A549 (cell line): Measurements from ENCODE around the gene FOXRED1. TPM values are rescaled to one million over a fixed set of nuclear protein-coding genes. Genes with fewer than 3 reads are reported as not detected.

ENCODE experiments used
- ATAC-seq, 2 experiments: fragments of 200-7000 bp in 1 of 2; fragments of >200 bp in 1 of 2; cut with Nextera tagmentation in 1 of 2; cut with Tn5 transposase in 1 of 2; 3 replicates each; pipeline versions ENCODE4 v1.8.0 to v1.9.1; 2018 to 2020; ENCODE audit warnings: mild to moderate bottlenecking in 1 of 2, moderate library complexity in 1 of 2
- CTCF ChIA-PET: fragments of 300-600 bp; sonication (Branson Sonifier 250); formaldehyde crosslinking; extraction: SDS; loops from one replicate; lab custom pipeline; 2021; ENCODE audit warnings: antibody characterized with exemption, inconsistent platforms; lab: Yijun Ruan, JAX
- POLR2A ChIA-PET: fragments of 350-600 bp; formaldehyde crosslinking; extraction: SDS; loops from one replicate; lab custom pipeline; 2021; ENCODE audit warnings: antibody characterized with exemption, inconsistent platforms; lab: Yijun Ruan, JAX
- DNase-seq, 2 experiments: peaks; one replicate each; pipeline versions ENCODE4 v3.0.0 to v3.0.0-alpha.2; 2011 to 2016; ENCODE audit warnings: low read depth in 1 of 2, low spot score in 1 of 2
- FAIRE-seq: peaks from 2 replicates; lab custom pipeline; 2011; peaks lifted over from hg19 to GRCh38; lab: Jason Lieb, UNC
- H3K27ac ChIP-seq, 2 experiments: fragments of >200 bp; sonication (Bioruptor Twin); formaldehyde crosslinking; 3 replicates each; pipeline ENCODE4 v1.5.1; 2016 to 2017
- H3K4me1 ChIP-seq: fragments of >200 bp; sonication (Bioruptor Twin); formaldehyde crosslinking; 3 replicates; pipeline ENCODE4 v1.6.1; 2016
- H3K4me2 ChIP-seq: fragments of >200 bp; sonication (Bioruptor Twin); formaldehyde crosslinking; 3 replicates; pipeline ENCODE4 v1.6.1; 2016
- H3K4me3 ChIP-seq: fragments of >200 bp; sonication (Bioruptor Twin); formaldehyde crosslinking; 3 replicates; pipeline ENCODE4 v1.5.1; 2016
- H3K9me3 ChIP-seq: fragments of >200 bp; sonication (Bioruptor Twin); formaldehyde crosslinking; 3 replicates; pipeline ENCODE4 v1.6.1; 2016
- CBX2 ChIP-seq: fragments of 200-600 bp; sonication (generic); IDR thresholded peaks from 2 replicates; pipeline ENCODE4 v1.6.1; 2016; ENCODE audit warnings: low read depth, mild to moderate bottlenecking, borderline replicate concordance
- CEBPB ChIP-seq, 2 experiments: fragments of >200 bp in 1 of 2; sonication (Bioruptor Twin) in 1 of 2; formaldehyde crosslinking in 1 of 2; IDR thresholded peaks; 2 replicates each; pipeline ENCODE4 v1.6.1; 2012 to 2016
- CHD2 ChIP-seq: fragments of 150-350 bp; IDR thresholded peaks from 2 replicates; pipeline ENCODE4 v1.6.1; 2014; ENCODE audit warnings: low read length; ENCODE audit not compliant: partially characterized antibody
- CHD4 ChIP-seq: fragments of 200-600 bp; sonication (generic); IDR thresholded peaks from 2 replicates; pipeline ENCODE4 v1.6.1; 2016; ENCODE audit warnings: antibody characterized with exemption, mild to moderate bottlenecking, borderline replicate concordance
- E2F6 ChIP-seq: IDR thresholded peaks from 2 replicates; pipeline ENCODE4 v1.6.1; 2012; ENCODE audit warnings: low read depth, borderline replicate concordance
- EHF ChIP-seq: fragments of 250-450 bp; sonication (Bioruptor Pico); IDR thresholded peaks from 2 replicates; pipeline ENCODE4 v1.5.0; 2020; ENCODE audit warnings: mild to moderate bottlenecking
- EP300 ChIP-seq, 2 experiments: fragments of >200 bp; sonication (Bioruptor Twin); formaldehyde crosslinking; IDR thresholded peaks; 2 replicates in 1 of 2; 3 replicates in 1 of 2; pipeline ENCODE4 v1.6.1; 2016 to 2017
- FOSB ChIP-seq: fragments of 250-450 bp; sonication (Bioruptor Pico); IDR thresholded peaks from 2 replicates; pipeline ENCODE4 v1.5.0; 2020; ENCODE audit warnings: mild to moderate bottlenecking, moderate library complexity
- FOSL2 ChIP-seq, 2 experiments: fragments of 450-650 bp in 1 of 2; fragments of >200 bp in 1 of 2; sonication (Bioruptor Twin) in 1 of 2; formaldehyde crosslinking; IDR thresholded peaks; 2 replicates each; pipeline versions ENCODE4 v1.5.0 to v1.6.1; 2016 to 2020; ENCODE audit warnings: mild to moderate bottlenecking in 1 of 2, moderate library complexity in 1 of 2
- FOXS1 ChIP-seq: fragments of 250-450 bp; sonication (Bioruptor Pico); IDR thresholded peaks from 2 replicates; pipeline ENCODE4 v1.5.0; 2020; ENCODE audit warnings: mild to moderate bottlenecking, moderate library complexity
- GATA3 ChIP-seq: IDR thresholded peaks from 2 replicates; pipeline ENCODE4 v1.6.1; 2012; ENCODE audit warnings: borderline replicate concordance
- HES2 ChIP-seq: fragments of >200 bp; sonication (Bioruptor Twin); formaldehyde crosslinking; IDR thresholded peaks from 2 replicates; pipeline ENCODE4 v1.6.1; 2016
- HEYL ChIP-seq: fragments of 250-450 bp; sonication (Bioruptor Pico); IDR thresholded peaks from 2 replicates; pipeline ENCODE4 v1.8.0; 2021; ENCODE audit warnings: mild to moderate bottlenecking, moderate library complexity
- HOXA7 ChIP-seq: fragments of 250-450 bp; sonication (Bioruptor Pico); IDR thresholded peaks from 2 replicates; pipeline ENCODE4 v1.5.0; 2020; ENCODE audit warnings: mild to moderate bottlenecking, moderate library complexity
- JUN ChIP-seq, 2 experiments: fragments of >200 bp; sonication (Bioruptor Twin); formaldehyde crosslinking; IDR thresholded peaks; 2 replicates in 1 of 2; 3 replicates in 1 of 2; pipeline ENCODE4 v1.6.1; 2016 to 2017
- JUNB ChIP-seq: fragments of >200 bp; sonication (Bioruptor Twin); formaldehyde crosslinking; IDR thresholded peaks from 2 replicates; pipeline ENCODE4 v1.6.1; 2016
- KDM5A ChIP-seq: fragments of 200-600 bp; sonication (generic); IDR thresholded peaks from 2 replicates; pipeline ENCODE4 v1.6.1; 2016; ENCODE audit warnings: antibody characterized with exemption, mild to moderate bottlenecking
- MAZ ChIP-seq: fragments of 150-350 bp; IDR thresholded peaks from 2 replicates; pipeline ENCODE4 v1.6.1; 2014; ENCODE audit warnings: antibody characterized with exemption, low read depth, low read length, borderline replicate concordance
- MYC ChIP-seq: IDR thresholded peaks from 2 replicates; pipeline ENCODE4 v1.6.1; 2012; ENCODE audit warnings: mild to moderate bottlenecking, inconsistent platforms, low read length, improper control_type of control experiment, borderline replicate concordance
- NPAS2 ChIP-seq: fragments of 250-450 bp; sonication (Bioruptor Pico); IDR thresholded peaks from 2 replicates; pipeline ENCODE4 v1.8.0; 2022; ENCODE audit warnings: mild to moderate bottlenecking, moderate library complexity, borderline replicate concordance
- PHF8 ChIP-seq: fragments of 200-600 bp; sonication (generic); IDR thresholded peaks from 2 replicates; pipeline ENCODE4 v1.6.1; 2016; ENCODE audit warnings: low read depth, mild to moderate bottlenecking, antibody characterized with exemption, moderate library complexity, borderline replicate concordance
- POLR2AphosphoS2 ChIP-seq: conservative IDR thresholded peaks from 2 replicates; pipeline ENCODE4 v1.6.1; 2012; ENCODE audit warnings: low read length, improper control_type of control experiment, inconsistent platforms
- RARB ChIP-seq: fragments of 250-450 bp; sonication (Bioruptor Pico); IDR thresholded peaks from 2 replicates; pipeline ENCODE4 v1.8.0; 2021; ENCODE audit warnings: mild to moderate bottlenecking, moderate library complexity
- RCOR1 ChIP-seq: fragments of 150-350 bp; IDR thresholded peaks from 2 replicates; pipeline ENCODE4 v1.6.1; 2014; ENCODE audit warnings: antibody characterized with exemption, low read length, low read depth
- RFX5 ChIP-seq: fragments of 450-650 bp; IDR thresholded peaks from 2 replicates; pipeline ENCODE4 v1.7.1; 2014; ENCODE audit warnings: antibody characterized with exemption, mild to moderate bottlenecking, moderate library complexity
- SMC3 ChIP-seq: fragments of >200 bp; sonication (Bioruptor Twin); formaldehyde crosslinking; IDR thresholded peaks from 3 replicates; pipeline ENCODE4 v1.6.1; 2018; ENCODE audit warnings: inconsistent platforms
- TFCP2L1 ChIP-seq: fragments of 250-450 bp; sonication (Bioruptor Pico); IDR thresholded peaks from 2 replicates; pipeline ENCODE4 v1.5.0; 2021; ENCODE audit warnings: mild to moderate bottlenecking
- ZC3H11A ChIP-seq: fragments of 450-650 bp; IDR thresholded peaks from 2 replicates; pipeline ENCODE4 v1.6.1; 2014; ENCODE audit warnings: antibody characterized with exemption, mild to moderate bottlenecking
- ZNF302 ChIP-seq: fragments of 250-450 bp; sonication (Bioruptor Pico); IDR thresholded peaks from 2 replicates; pipeline ENCODE4 v1.9.0; 2021; ENCODE audit warnings: inconsistent platforms, mild to moderate bottlenecking, moderate library complexity
- ZSCAN20 ChIP-seq: fragments of 250-450 bp; sonication (Bioruptor Pico); IDR thresholded peaks from 2 replicates; pipeline ENCODE4 v1.8.0; 2022; ENCODE audit warnings: mild to moderate bottlenecking, moderate library complexity
- WGBS: methylation state at CpG from one replicate; pipeline ENCODE4 v1.1.6; 2017; ENCODE audit errors: missing lambda C conversion rate; 5-methylcytosine and 5-hydroxymethylcytosine counted together
- polyA minus RNA-seq: library from RNA; depleted of rRNA, polyadenylated mRNA; stranded (reverse); fragments of >200 nt; gene quantifications from 2 replicates; pipeline ENCODE4 v1.2.3, GENCODE V29; 2011; rRNA and poly(A)+ RNA removed
- polyA plus RNA-seq, 4 experiments: library from polyadenylated mRNA; depleted of rRNA in 3 of 4; stranded (reverse); fragments of >200 nt; fragmentation: RNase III in 1 of 4; extraction: RNeasy Plus Mini Kit Qiagen cat#74134 plus additional on column Dnase treatment in 1 of 4; gene quantifications; 2 replicates in 3 of 4; 3 replicates in 1 of 4; pipeline ENCODE4 v1.2.3, GENCODE V29; 2011 to 2017
- TF ChIP-seq, protein P1 (sequence below): fragments of 250-450 bp; sonication (Bioruptor Pico); IDR thresholded peaks from 2 replicates; pipeline ENCODE4 v1.5.0; 2020; ENCODE audit warnings: low read depth, mild to moderate bottlenecking, moderate library complexity
- TF ChIP-seq, protein P2 (sequence below): IDR thresholded peaks from 2 replicates; pipeline ENCODE4 v1.6.1; 2012
- TF ChIP-seq, protein P3 (sequence below): fragments of >200 bp; sonication (Bioruptor Twin); formaldehyde crosslinking; IDR thresholded peaks from 3 replicates; pipeline ENCODE4 v1.6.1; 2016
- TF ChIP-seq, protein P4 (sequence below): IDR thresholded peaks from 2 replicates; pipeline ENCODE4 v1.6.1; 2012
- TF ChIP-seq, protein P5 (sequence below): fragments of 450-650 bp; IDR thresholded peaks from 2 replicates; pipeline ENCODE4 v1.6.1; 2014; ENCODE audit warnings: antibody characterized with exemption

The FOXRED1 gene
- 22.7 and 23.8 TPM in 2 replicates for polyA plus RNA-seq (2011; rRNA removed)
- polyA plus RNA-seq (2012; cell fraction: cytosol; rRNA removed) = 40.5 and 45.5 TPM in 2 replicates
- polyA plus RNA-seq (2012; cell fraction: nucleus; rRNA removed) = 66.8 and 67.2 TPM in 2 replicates
- 27.8 to 30.1 TPM (median 28.9 TPM) in 3 replicates for polyA plus RNA-seq (2017; fragmentation: RNase III; extraction: RNeasy Plus Mini Kit Qiagen cat#74134 plus additional on column Dnase treatment)
- polyA minus RNA-seq = 19.7 and 20.5 TPM in 2 replicates

GRCh38 chr11:126268708-126269579 lies at the start of gene FOXRED1, which contains the start of gene SRPRA:
Gene FOXRED1, plus strand, starts transcription at chr11:126269154. Its CDS starts 53 bp downstream, at chr11:126269207.
Gene SRPRA, minus strand, starts transcription at chr11:126268895. Its CDS starts 91 bp downstream, at chr11:126268804.
- Histone ChIP-seq H3K9me3 (no peaks in the 10 kb centered on the region), H3K4me2 (peak within 1 kb of the TSS; percentile 95), H3K27ac (peak within 1 kb of the TSS; percentile 95 to 97), H3K4me3 (peak within 1 kb of the TSS; percentile 71), H3K4me1 (peaks cover 14% of the 10 kb centered on the region; the same call in 2 of the 3 replicates)
- ATAC-seq (peak; percentile 97 to 98), FAIRE-seq (no peak), DNase-seq (peak; percentile 97)
- whole genome bisulfite sequencing = 0% methylated on average over 20 of the region's 64 CpGs
- ChIA-PET POLR2A (interaction anchor here (0.5 to 1.7 kb wide), 5 partner anchors 9 to 1105 kb away, joined by 3 to 6 read pairs (median 3); partner anchors contain the start of genes FAM118B and RPUSD4), CTCF (interaction anchor here (1.1 kb wide), 1 partner anchor 25 kb away, joined by 3 read pairs; no protein-coding TSS in a partner anchor)
- TF ChIP-seq POLR2AphosphoS2 = no peak
- TF ChIP-seq FOXS1 = no peak
- no peak for TF ChIP-seq HEYL (CRISPR knock-in tag)
- TF ChIP-seq, protein P1, sequence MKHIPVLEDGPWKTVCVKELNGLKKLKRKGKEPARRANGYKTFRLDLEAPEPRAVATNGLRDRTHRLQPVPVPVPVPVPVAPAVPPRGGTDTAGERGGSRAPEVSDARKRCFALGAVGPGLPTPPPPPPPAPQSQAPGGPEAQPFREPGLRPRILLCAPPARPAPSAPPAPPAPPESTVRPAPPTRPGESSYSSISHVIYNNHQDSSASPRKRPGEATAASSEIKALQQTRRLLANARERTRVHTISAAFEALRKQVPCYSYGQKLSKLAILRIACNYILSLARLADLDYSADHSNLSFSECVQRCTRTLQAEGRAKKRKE (CRISPR knock-in tag) = no peak
- TF ChIP-seq RCOR1 = no peak
- TF ChIP-seq ZC3H11A = no peak
- no peak for TF ChIP-seq HES2
- no peak for TF ChIP-seq FOSL2 (IDR thresholded peaks at IDR 0.05)
- 0 out of 2 replicates have a peak, but pooled peaks have one; percentile 7 for TF ChIP-seq FOSL2 (CRISPR knock-in tag; IDR thresholded peaks at IDR 0.05)
- TF ChIP-seq JUN (IDR thresholded peaks at IDR 0.05) = peak; percentile 53 to 79; a peak in 4 of 5 replicates
- no peak for TF ChIP-seq FOSB
- TF ChIP-seq EHF (CRISPR knock-in tag) = no peak
- TF ChIP-seq, protein P2, sequence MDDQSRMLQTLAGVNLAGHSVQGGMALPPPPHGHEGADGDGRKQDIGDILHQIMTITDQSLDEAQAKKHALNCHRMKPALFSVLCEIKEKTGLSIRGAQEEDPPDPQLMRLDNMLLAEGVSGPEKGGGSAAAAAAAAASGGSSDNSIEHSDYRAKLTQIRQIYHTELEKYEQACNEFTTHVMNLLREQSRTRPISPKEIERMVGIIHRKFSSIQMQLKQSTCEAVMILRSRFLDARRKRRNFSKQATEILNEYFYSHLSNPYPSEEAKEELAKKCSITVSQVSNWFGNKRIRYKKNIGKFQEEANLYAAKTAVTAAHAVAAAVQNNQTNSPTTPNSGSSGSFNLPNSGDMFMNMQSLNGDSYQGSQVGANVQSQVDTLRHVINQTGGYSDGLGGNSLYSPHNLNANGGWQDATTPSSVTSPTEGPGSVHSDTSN = no peak
- TF ChIP-seq EP300 (IDR thresholded peaks at IDR 0.05) = no peak
- TF ChIP-seq E2F6 = no peak
- no peak for TF ChIP-seq TFCP2L1 (CRISPR knock-in tag)
- TF ChIP-seq NPAS2 = no peak
- TF ChIP-seq GATA3 = no peak
- peak; percentile 41; the same call in 1 of the 2 replicates for TF ChIP-seq PHF8
- TF ChIP-seq, protein P3, sequence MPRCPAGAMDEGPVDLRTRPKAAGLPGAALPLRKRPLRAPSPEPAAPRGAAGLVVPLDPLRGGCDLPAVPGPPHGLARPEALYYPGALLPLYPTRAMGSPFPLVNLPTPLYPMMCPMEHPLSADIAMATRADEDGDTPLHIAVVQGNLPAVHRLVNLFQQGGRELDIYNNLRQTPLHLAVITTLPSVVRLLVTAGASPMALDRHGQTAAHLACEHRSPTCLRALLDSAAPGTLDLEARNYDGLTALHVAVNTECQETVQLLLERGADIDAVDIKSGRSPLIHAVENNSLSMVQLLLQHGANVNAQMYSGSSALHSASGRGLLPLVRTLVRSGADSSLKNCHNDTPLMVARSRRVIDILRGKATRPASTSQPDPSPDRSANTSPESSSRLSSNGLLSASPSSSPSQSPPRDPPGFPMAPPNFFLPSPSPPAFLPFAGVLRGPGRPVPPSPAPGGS = 0 out of 3 replicates have a peak, but pooled peaks have one; percentile 36
- TF ChIP-seq HOXA7 = no peak
- peak; percentile 69; the same call in 1 of the 2 replicates for TF ChIP-seq KDM5A
- no peak for TF ChIP-seq CBX2
- TF ChIP-seq ZNF302 = no peak
- TF ChIP-seq SMC3 = no peak
- no peak for TF ChIP-seq CHD2
- TF ChIP-seq CEBPB (IDR thresholded peaks at IDR 0.05) = no peak
- TF ChIP-seq, protein P4, sequence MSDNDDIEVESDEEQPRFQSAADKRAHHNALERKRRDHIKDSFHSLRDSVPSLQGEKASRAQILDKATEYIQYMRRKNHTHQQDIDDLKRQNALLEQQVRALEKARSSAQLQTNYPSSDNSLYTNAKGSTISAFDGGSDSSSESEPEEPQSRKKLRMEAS = peak; percentile 43; the same call in 1 of the 2 replicates
- no peak for TF ChIP-seq CHD4
- no peak for TF ChIP-seq ZSCAN20 (CRISPR knock-in tag)
- TF ChIP-seq JUNB = no peak
- no peak for TF ChIP-seq RARB (CRISPR knock-in tag)
- peak; percentile 61; the same call in 1 of the 2 replicates for TF ChIP-seq RFX5
- TF ChIP-seq, protein P5, sequence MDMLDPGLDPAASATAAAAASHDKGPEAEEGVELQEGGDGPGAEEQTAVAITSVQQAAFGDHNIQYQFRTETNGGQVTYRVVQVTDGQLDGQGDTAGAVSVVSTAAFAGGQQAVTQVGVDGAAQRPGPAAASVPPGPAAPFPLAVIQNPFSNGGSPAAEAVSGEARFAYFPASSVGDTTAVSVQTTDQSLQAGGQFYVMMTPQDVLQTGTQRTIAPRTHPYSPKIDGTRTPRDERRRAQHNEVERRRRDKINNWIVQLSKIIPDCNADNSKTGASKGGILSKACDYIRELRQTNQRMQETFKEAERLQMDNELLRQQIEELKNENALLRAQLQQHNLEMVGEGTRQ = peak; percentile 86
- TF ChIP-seq MYC = no peak
- TF ChIP-seq MAZ = 0 out of 2 replicates have a peak, but pooled peaks have one; percentile 71
